ENCODE data around the gene VWA2. TPM values are rescaled to one million over a fixed set of nuclear protein-coding genes. Genes with fewer than 3 reads are reported as not detected.

The VWA2 gene
- total RNA-seq, 1 experiment from 2014 or later, result not detected

DNA sequence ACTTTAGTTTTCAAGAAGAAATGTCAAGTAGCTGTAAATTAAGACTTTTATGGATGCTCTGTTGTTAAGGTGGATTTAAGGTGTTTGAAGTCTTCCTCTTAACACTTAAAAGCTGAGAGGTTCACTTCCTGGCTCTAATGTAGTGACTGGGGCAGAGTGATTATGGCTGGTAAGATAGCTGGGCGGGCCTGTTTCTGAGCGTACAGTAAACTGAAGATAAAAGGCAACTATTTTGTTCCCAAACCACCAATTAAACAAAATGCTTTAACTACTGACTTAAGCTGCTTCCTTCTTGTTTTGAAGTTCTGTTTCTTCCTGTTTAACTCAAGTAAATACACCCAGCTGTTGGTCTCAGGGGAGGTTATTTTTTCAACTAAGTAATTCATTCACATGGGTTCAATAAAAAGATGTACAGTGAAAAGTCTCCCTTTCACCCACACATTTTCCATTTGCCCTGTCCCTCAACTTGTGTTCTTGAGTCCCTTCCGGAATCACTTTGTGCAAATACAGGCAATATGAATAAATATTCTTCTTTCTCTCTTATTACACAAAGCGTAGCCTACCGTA is 19.3 kb downstream of the VWA2 start:
- no peaks in the 10 kb centered on the region for H3K27me3 Mint-ChIP-seq (ENCODE audit: insufficient read depth, unreplicated experiment)

DNA sequence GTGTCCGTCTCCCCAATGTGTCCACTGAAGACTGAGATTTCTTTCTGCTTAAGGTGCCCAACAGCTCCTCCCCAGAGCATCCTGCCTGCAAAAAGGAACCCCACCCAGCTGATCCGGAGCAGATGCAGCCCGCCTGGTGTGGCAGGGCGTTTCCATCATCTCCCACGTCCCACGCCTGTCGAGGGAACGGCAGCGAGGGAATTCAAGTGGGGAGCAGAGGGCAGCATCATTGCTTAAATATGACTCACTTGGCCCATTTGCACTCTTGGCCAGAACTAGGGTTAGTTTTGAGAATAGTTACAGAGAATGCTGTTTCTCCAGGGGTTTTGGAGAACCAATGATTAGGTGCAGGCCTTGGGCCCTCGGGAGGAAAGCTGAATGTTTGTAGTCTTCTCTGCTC is 20.8 kb downstream of the VWA2 start:
- no peaks in the 10 kb centered on the region for H3K9me3 Mint-ChIP-seq (ENCODE audit: unreplicated experiment)
- CTCF ChIA-PET, result interaction anchor here (0.6 kb wide), 2 partner anchors 8 to 14 kb away, joined by 3 read pairs; no protein-coding TSS in a partner anchor

More for the DNA sequence above, 19.3 kb downstream of the VWA2 start:
- H3K9me3 Mint-ChIP-seq (ENCODE audit: unreplicated experiment), result no peaks in the 10 kb centered on the region
- ChIA-PET CTCF (interaction anchor here (0.5 to 1.2 kb wide), 2 partner anchors 15 to 1608 kb away, joined by 3 to 4 read pairs; no protein-coding TSS in a partner anchor), POLR2A (interaction anchor here (1.2 kb wide), 1 partner anchor 13 kb away, joined by 3 read pairs; no protein-coding TSS in a partner anchor)
- TF ChIP-seq, protein P1, sequence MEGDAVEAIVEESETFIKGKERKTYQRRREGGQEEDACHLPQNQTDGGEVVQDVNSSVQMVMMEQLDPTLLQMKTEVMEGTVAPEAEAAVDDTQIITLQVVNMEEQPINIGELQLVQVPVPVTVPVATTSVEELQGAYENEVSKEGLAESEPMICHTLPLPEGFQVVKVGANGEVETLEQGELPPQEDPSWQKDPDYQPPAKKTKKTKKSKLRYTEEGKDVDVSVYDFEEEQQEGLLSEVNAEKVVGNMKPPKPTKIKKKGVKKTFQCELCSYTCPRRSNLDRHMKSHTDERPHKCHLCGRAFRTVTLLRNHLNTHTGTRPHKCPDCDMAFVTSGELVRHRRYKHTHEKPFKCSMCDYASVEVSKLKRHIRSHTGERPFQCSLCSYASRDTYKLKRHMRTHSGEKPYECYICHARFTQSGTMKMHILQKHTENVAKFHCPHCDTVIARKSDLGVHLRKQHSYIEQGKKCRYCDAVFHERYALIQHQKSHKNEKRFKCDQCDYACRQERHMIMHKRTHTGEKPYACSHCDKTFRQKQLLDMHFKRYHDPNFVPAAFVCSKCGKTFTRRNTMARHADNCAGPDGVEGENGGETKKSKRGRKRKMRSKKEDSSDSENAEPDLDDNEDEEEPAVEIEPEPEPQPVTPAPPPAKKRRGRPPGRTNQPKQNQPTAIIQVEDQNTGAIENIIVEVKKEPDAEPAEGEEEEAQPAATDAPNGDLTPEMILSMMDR (IDR thresholded peaks at IDR 0.05; ENCODE audit: unreplicated experiment), result no peak
- peaks cover 13% of the 10 kb centered on the region for H3K4me1 Mint-ChIP-seq (ENCODE audit: insufficient read depth, unreplicated experiment)
- no peak for DNase-seq (ENCODE audit: unreplicated experiment)
- no peak overlapping the region for H3K4me3 Mint-ChIP-seq (ENCODE audit: unreplicated experiment)
- H3K36me3 Mint-ChIP-seq (ENCODE audit: insufficient read depth, unreplicated experiment), result no peaks in the 10 kb centered on the region
- BruUV-seq (replicated peaks), result no TSS peak
- intact Hi-C loops (cut with micrococcal nuclease), result no loop called here
- no peak overlapping the region for H3K27ac Mint-ChIP-seq (ENCODE audit: low read depth, unreplicated experiment)

DNA sequence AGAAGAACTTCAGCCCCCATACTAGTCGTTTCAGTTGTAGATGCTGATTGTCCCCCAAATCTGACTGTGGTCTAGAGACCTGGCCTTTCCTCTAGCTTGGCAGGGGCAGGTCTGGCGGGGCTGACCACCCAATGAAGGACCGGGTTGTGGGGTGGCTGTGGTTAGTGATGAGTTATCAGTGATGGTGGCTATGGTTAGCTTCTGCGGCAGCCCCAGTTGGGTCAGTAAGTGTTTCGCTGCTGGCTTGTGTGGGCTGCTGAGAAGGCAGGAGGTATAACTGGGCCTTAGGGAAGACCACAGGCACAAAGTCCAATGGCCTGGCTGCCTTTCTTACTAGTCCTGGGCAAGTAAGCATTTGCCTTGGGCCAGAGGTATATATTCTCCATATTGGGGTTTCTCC is 21.3 kb downstream of the VWA2 start:
- no peaks in the 10 kb centered on the region for H3K36me3 Mint-ChIP-seq (ENCODE audit: insufficient read depth, unreplicated experiment)
- no peak overlapping the region for H3K27ac Mint-ChIP-seq (ENCODE audit: low read depth, unreplicated experiment)
- POLR2A ChIA-PET, result interaction anchor here (0.6 to 1.2 kb wide), 4 partner anchors 11 to 41 kb away, joined by 3 to 4 read pairs (median 3); no protein-coding TSS in a partner anchor

More for the DNA sequence above, 20.8 kb downstream of the VWA2 start:
- Mint-ChIP-seq H3K27me3 (ENCODE audit: insufficient read depth, unreplicated experiment) (no peaks in the 10 kb centered on the region), H3K36me3 (ENCODE audit: insufficient read depth, unreplicated experiment) (no peaks in the 10 kb centered on the region), H3K4me3 (ENCODE audit: unreplicated experiment) (no peak overlapping the region), H3K27ac (ENCODE audit: low read depth, unreplicated experiment) (no peak overlapping the region), H3K4me1 (ENCODE audit: insufficient read depth, unreplicated experiment) (peaks cover 13% of the 10 kb centered on the region)
- TF ChIP-seq, protein P1 (IDR thresholded peaks at IDR 0.05; ENCODE audit: unreplicated experiment), result no peak
- intact Hi-C loops (cut with micrococcal nuclease), result no loop called here
- no TSS peak for BruUV-seq (replicated peaks)
- no peak for DNase-seq (ENCODE audit: unreplicated experiment)
- POLR2A ChIA-PET, result interaction anchor here (0.6 to 1.2 kb wide), 3 partner anchors 11 to 523 kb away, joined by 3 read pairs; no protein-coding TSS in a partner anchor

DNA sequence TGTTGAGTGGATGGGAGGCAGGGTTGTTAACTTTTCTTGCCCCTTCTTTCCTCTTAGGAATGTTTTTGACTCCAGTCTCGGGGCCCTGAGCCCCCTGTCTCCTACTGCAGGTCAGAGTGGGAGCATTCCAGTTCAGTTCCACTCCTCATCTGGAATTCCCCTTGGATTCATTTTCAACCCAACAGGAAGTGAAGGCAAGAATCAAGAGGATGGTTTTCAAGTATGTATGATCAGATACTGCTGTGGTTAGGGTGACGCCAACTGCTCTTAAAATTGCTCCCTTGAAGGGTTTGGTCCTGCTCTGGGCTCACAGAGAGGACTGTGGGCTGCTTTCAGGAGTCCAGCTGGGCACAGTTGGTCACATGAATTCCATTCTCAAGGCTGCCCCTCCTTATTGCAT is 22.0 kb downstream of the VWA2 start:
- TF ChIP-seq, protein P1 (IDR thresholded peaks at IDR 0.05; ENCODE audit: unreplicated experiment), result no peak
- Mint-ChIP-seq H3K4me3 (ENCODE audit: unreplicated experiment) (no peak overlapping the region), H3K9me3 (ENCODE audit: unreplicated experiment) (no peaks in the 10 kb centered on the region), H3K27ac (ENCODE audit: low read depth, unreplicated experiment) (no peak overlapping the region), H3K36me3 (ENCODE audit: insufficient read depth, unreplicated experiment) (no peaks in the 10 kb centered on the region), H3K4me1 (ENCODE audit: insufficient read depth, unreplicated experiment) (peaks cover 19% of the 10 kb centered on the region), H3K27me3 (ENCODE audit: insufficient read depth, unreplicated experiment) (no peaks in the 10 kb centered on the region)
- CTCF ChIA-PET, result no interaction called here
- POLR2A ChIA-PET, result interaction anchor here (0.7 to 1.0 kb wide), 2 partner anchors 16 to 41 kb away, joined by 3 to 4 read pairs; no protein-coding TSS in a partner anchor
- DNase-seq (ENCODE audit: unreplicated experiment), result no peak
- no TSS peak for BruUV-seq (replicated peaks)
- intact Hi-C loops (cut with micrococcal nuclease), result no loop called here

More for the DNA sequence above, 21.3 kb downstream of the VWA2 start:
- intact Hi-C loops (cut with micrococcal nuclease), result no loop called here
- no peaks in the 10 kb centered on the region for H3K9me3 Mint-ChIP-seq (ENCODE audit: unreplicated experiment)
- no peak overlapping the region for H3K4me3 Mint-ChIP-seq (ENCODE audit: unreplicated experiment)
- no TSS peak for BruUV-seq (replicated peaks)
- peaks cover 14% of the 10 kb centered on the region for H3K4me1 Mint-ChIP-seq (ENCODE audit: insufficient read depth, unreplicated experiment)
- CTCF ChIA-PET, result interaction anchor here (0.6 kb wide), 1 partner anchor 8 kb away, joined by 3 read pairs; no protein-coding TSS in a partner anchor
- H3K27me3 Mint-ChIP-seq (ENCODE audit: insufficient read depth, unreplicated experiment), result no peaks in the 10 kb centered on the region
- DNase-seq (ENCODE audit: unreplicated experiment), result no peak
- TF ChIP-seq, protein P1 (IDR thresholded peaks at IDR 0.05; ENCODE audit: unreplicated experiment), result no peak
